Spleen (tissue), 11 donors: ENCODE data around the gene STK24. TPM values are rescaled to one million over a fixed set of nuclear protein-coding genes. Genes with fewer than 3 reads are reported as not detected.

Experiments used
- DNase-seq: peaks from one replicate; pipeline ENCODE4 v3.0.0-alpha.2; 2020
- H3K27ac ChIP-seq, 8 donors: fragments of 200-600 bp; sonication (generic) in 7 of 8; 1 replicate in 4 of 8; 2 replicates in 4 of 8; pipeline versions ENCODE4 v1.5.0 to v1.8.0; 2016 to 2021; ENCODE audit warnings: inconsistent platforms in 4 of 8, mild to moderate bottlenecking in 4 of 8, moderate library complexity in 1 of 8
- H3K27me3 ChIP-seq, 7 donors: fragments of 200-600 bp; sonication (generic) in 6 of 7; replicated peaks in 1 of 7; 1 replicate in 4 of 7; 2 replicates in 3 of 7; pipeline versions ENCODE4 v1.5.0 to v1.8.0; 2016 to 2021; ENCODE audit warnings: inconsistent platforms in 3 of 7, mild to moderate bottlenecking in 1 of 7
- H3K36me3 ChIP-seq, 6 donors: fragments of 200-600 bp; sonication (generic) in 5 of 6; 1 replicate in 4 of 6; 2 replicates in 2 of 6; pipeline versions ENCODE4 v1.5.0 to v1.8.0; 2016 to 2021; ENCODE audit warnings: inconsistent platforms in 2 of 6
- H3K4me1 ChIP-seq, 6 donors: fragments of 200-600 bp; sonication (generic) in 5 of 6; 1 replicate in 3 of 6; 2 replicates in 3 of 6; pipeline versions ENCODE4 v1.5.0 to v1.8.0; 2016 to 2021; ENCODE audit warnings: inconsistent platforms in 3 of 6
- H3K4me3 ChIP-seq, 8 donors: fragments of 200-600 bp; sonication (generic) in 7 of 8; 1 replicate in 4 of 8; 2 replicates in 4 of 8; pipeline versions ENCODE4 v1.5.0 to v1.8.0; 2016 to 2021; ENCODE audit warnings: inconsistent platforms in 4 of 8, mild to moderate bottlenecking in 4 of 8, moderate library complexity in 2 of 8
- H3K9me3 ChIP-seq, 8 donors: fragments of 200-600 bp; sonication (generic) in 7 of 8; 1 replicate in 4 of 8; 2 replicates in 4 of 8; pipeline versions ENCODE4 v1.5.0 to v1.8.0; 2016 to 2021; ENCODE audit warnings: inconsistent platforms in 4 of 8
- CTCF ChIP-seq, 11 experiments: fragments of 200-600 bp in 7 of 11; fragments of 450-650 bp in 4 of 11; sonication (generic) in 4 of 11; IDR thresholded peaks in 8 of 11; conservative IDR thresholded peaks in 3 of 11; 1 replicate in 7 of 11; 2 replicates in 4 of 11; pipeline versions ENCODE4 v1.4.0 to v1.8.0; 2016 to 2021; ENCODE audit warnings: antibody characterized with exemption in 11 of 11, inconsistent platforms in 4 of 11, mild to moderate bottlenecking in 1 of 11
- POLR2A ChIP-seq, 3 donors: fragments of 450-650 bp; IDR thresholded peaks; one replicate each; pipeline ENCODE4 v1.5.1; 2017; ENCODE audit warnings: antibody characterized with exemption in 3 of 3, mild to moderate bottlenecking in 1 of 3
- POLR2AphosphoS5 ChIP-seq, 3 donors: sonication (generic); formaldehyde crosslinking; IDR thresholded peaks; one replicate each; pipeline ENCODE4 v1.5.1; 2017; ENCODE audit warnings: antibody characterized with exemption in 3 of 3
- WGBS, 5 donors: extraction: QIAGEN DNeasy Blood & Tissue Kit in 3 of 5; methylation state at CpG; one replicate each; pipeline versions ENCODE4 v1.1.5 to v1.1.7; 2013 to 2018; 5-methylcytosine and 5-hydroxymethylcytosine counted together
- intact Hi-C: fragments of 100-400 bp; cut with DNase I; formaldehyde crosslinking; loops from one replicate; pipeline ENCODE4 v1.15.0; 2023; ENCODE audit warnings: low total_unique reads
- polyA plus RNA-seq, 3 donors: library from polyadenylated mRNA; stranded (reverse); fragments of 200-250 nt; gene quantifications; one replicate each; pipeline ENCODE4 v1.2.1, GENCODE V29; 2013
- total RNA-seq, 7 donors: library from RNA; depleted of rRNA in 3 of 7; stranded (reverse); fragments of >200 nt in 3 of 7; fragmentation: NEBNext Ultra II Directional in 4 of 7; extraction: Animal tissue kit (Norgen Biotek cat#: 25700) in 4 of 7; gene quantifications; one replicate each; pipeline versions ENCODE4 v1.1.0 to v1.2.1, GENCODE V29; 2016 to 2021
- donor health status: healthy with polysubstance abuse.
- donor health status: DM: no; HTN: no; CAD: no; lungs with moderate emphysema.
- donor health status: DM: no; HTN: no; CAD: no.
- donor health status: Bipolar disorder and iron deficiency.
- donor health status: healthy.
- donor health status: DM: no; HTN: no; CAD: no.
- donor health status: DM: yes; HTN: yes; CAD: no.

The STK24 gene
- total and polyA plus RNA-seq, 10 donors, result 36.5 to 132 (median 94.5) TPM

GRCh38 chr13:98429531-98429930, 147.4 kb downstream of the STK24 start:
- Histone ChIP-seq H3K4me3 (no peak overlapping the region), H3K27ac (no peak overlapping the region), H3K36me3 (peaks cover 0 to 28% (median 0%) of the 10 kb centered on the region in 6 donors), H3K9me3 (no peaks in the 10 kb centered on the region), H3K4me1 (no peaks in the 10 kb centered on the region), H3K27me3 (no peaks in the 10 kb centered on the region)
- WGBS, 5 donors, result 66 to 85% (median 76%) methylated on average over 7 of the region's 7 CpGs
- no peak for TF ChIP-seq POLR2A (IDR thresholded peaks at IDR 0.05)
- no peak for TF ChIP-seq CTCF (IDR thresholded peaks at IDR 0.05 in 8 of 11, conservative IDR thresholded peaks at IDR 0.05 in 3 of 11)
- no peak for TF ChIP-seq POLR2AphosphoS5 (IDR thresholded peaks at IDR 0.05)
- intact Hi-C loops, result no loop called here
- DNase-seq, result no peak

GRCh38 chr13:98429081-98429480, 147.8 kb downstream of the STK24 start:
- TF ChIP-seq POLR2A (IDR thresholded peaks at IDR 0.05), result no peak
- TF ChIP-seq POLR2AphosphoS5 (IDR thresholded peaks at IDR 0.05), result no peak
- TF ChIP-seq CTCF (IDR thresholded peaks at IDR 0.05 in 8 of 11, conservative IDR thresholded peaks at IDR 0.05 in 3 of 11), result no peak
- Histone ChIP-seq H3K27ac (no peak overlapping the region), H3K9me3 (no peaks in the 10 kb centered on the region), H3K4me1 (no peaks in the 10 kb centered on the region), H3K36me3 (peaks cover 0 to 30% (median 0%) of the 10 kb centered on the region in 6 donors), H3K27me3 (no peaks in the 10 kb centered on the region), H3K4me3 (no peak overlapping the region)
- intact Hi-C loops, result no loop called here
- 72 to 84% (median 83%) methylated on average over 10 of the region's 10 CpGs for WGBS, 5 donors
- DNase-seq, result no peak

- Histone ChIP-seq H3K36me3 (peaks cover 0 to 30% (median 0%) of the 10 kb centered on the region in 6 donors), H3K9me3 (no peaks in the 10 kb centered on the region), H3K4me1 (no peaks in the 10 kb centered on the region), H3K4me3 (no peak overlapping the region), H3K27ac (no peak overlapping the region), H3K27me3 (no peaks in the 10 kb centered on the region)
- 72 to 92% (median 85%) methylated on average over 15 of the region's 15 CpGs for WGBS, 5 donors
- intact Hi-C loops, result no loop called here
- DNase-seq, result no peak
- TF ChIP-seq POLR2A (IDR thresholded peaks at IDR 0.05) (no peak), CTCF (IDR thresholded peaks at IDR 0.05 in 8 of 11, conservative IDR thresholded peaks at IDR 0.05 in 3 of 11) (no peak), POLR2AphosphoS5 (IDR thresholded peaks at IDR 0.05) (no peak)
Observed at GRCh38 chr13:98428256-98428966, 148.5 kb downstream of the STK24 start.

- no peak overlapping the region for H3K4me3 ChIP-seq
- no peaks in the 10 kb centered on the region for H3K27me3 ChIP-seq
- intact Hi-C loops, result no loop called here
- TF ChIP-seq POLR2AphosphoS5 (IDR thresholded peaks at IDR 0.05) (no peak), CTCF (IDR thresholded peaks at IDR 0.05 in 8 of 11, conservative IDR thresholded peaks at IDR 0.05 in 3 of 11) (no peak), POLR2A (IDR thresholded peaks at IDR 0.05) (no peak)
- 86 to 92% (median 90%) methylated on average over 13 of the region's 13 CpGs for WGBS, 5 donors
- no peak overlapping the region for H3K27ac ChIP-seq
- peaks cover 0 to 30% (median 0%) of the 10 kb centered on the region in 6 donors for H3K36me3 ChIP-seq
- no peaks in the 10 kb centered on the region for H3K4me1 ChIP-seq
- DNase-seq, result no peak
- no peaks in the 10 kb centered on the region for H3K9me3 ChIP-seq
Observed at GRCh38 chr13:98427331-98427995, 149.4 kb downstream of the STK24 start.
